ENCODE measurements around the gene MRPL23. TPM values are rescaled to one million over a fixed set of nuclear protein-coding genes. Genes with fewer than 3 reads are reported as not detected.

The MRPL23 gene
- total and polyA plus RNA-seq, 4 donors: 33.0 to 83.9 (median 67.6) TPM

GRCh38 chr11:1921574-1922141 lies 25.5 kb upstream of the MRPL23 start:
- Histone ChIP-seq H3K36me3 (ENCODE audit: control insufficient read depth in 4 of 4, insufficient read depth in 3 of 4, low read depth in 1 of 4, low read length in 3 of 4) (no peaks in the 10 kb centered on the region), H3K27ac (ENCODE audit: low read depth in 1 of 2, low read length in 2 of 2) (no peak overlapping the region), H3K4me1 (ENCODE audit: control insufficient read depth in 4 of 4, insufficient read depth in 4 of 4, low read length in 3 of 4) (no peaks in the 10 kb centered on the region), H3K9me3 (ENCODE audit: control insufficient read depth in 4 of 4, low read length in 3 of 4) (no peaks in the 10 kb centered on the region), H3K9ac (ENCODE audit: low read depth in 1 of 2, low read length in 2 of 2) (no peak overlapping the region), H3K27me3 (ENCODE audit: control insufficient read depth in 4 of 4, insufficient read depth in 4 of 4, low read length in 3 of 4) (no peaks in the 10 kb centered on the region), H3K4me3 (ENCODE audit: low read depth in 1 of 3, low read length in 3 of 3) (no peak overlapping the region)
- TF ChIP-seq, protein P1, sequence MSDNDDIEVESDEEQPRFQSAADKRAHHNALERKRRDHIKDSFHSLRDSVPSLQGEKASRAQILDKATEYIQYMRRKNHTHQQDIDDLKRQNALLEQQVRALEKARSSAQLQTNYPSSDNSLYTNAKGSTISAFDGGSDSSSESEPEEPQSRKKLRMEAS (IDR thresholded peaks at IDR 0.05): no peak
- TF ChIP-seq RXRA (IDR thresholded peaks at IDR 0.05): no peak
- no peak for TF ChIP-seq EGR1 (IDR thresholded peaks at IDR 0.05; ENCODE audit: low read depth in 2 of 2)
- no peak for TF ChIP-seq NR2F2 (IDR thresholded peaks at IDR 0.05)
- no peak for TF ChIP-seq RAD21 (IDR thresholded peaks at IDR 0.05)
- TF ChIP-seq FOXA2 (IDR thresholded peaks at IDR 0.05): no peak
- TF ChIP-seq FOXA1 (IDR thresholded peaks at IDR 0.05): no peak
- WGBS: 66% methylated on average over 18 of the region's 18 CpGs
- DNase-seq (ENCODE audit: low spot score): no peak

DNA sequence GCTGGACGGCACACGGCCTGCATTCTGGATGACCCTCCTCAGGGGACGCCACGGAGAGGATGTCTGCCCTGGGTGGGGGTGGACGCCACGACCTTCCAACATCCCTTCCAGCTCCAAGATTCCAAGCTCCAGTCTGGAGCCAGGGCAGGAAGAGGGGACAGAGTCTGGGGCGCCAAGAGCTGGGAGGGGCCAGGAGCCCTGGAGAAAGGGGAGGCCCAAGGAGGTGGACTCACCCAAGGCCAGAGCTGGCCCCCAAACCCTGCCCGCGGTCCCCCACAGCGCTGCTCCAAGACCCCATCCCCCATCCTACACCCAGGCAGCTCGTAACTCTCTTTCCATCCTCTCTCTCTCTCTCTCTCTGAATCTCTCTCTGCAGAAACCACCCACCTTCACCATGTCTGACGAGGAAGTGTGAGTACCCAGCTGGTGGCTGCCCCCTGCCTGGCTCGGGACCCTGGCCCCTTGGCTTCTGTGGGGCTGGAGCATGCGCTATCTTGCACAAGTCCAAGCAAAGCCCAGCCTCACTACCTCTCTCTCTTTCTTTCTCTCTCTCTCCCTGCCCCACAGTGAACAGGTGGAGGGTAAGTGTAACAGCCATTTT lies 24.6 kb upstream of the MRPL23 start:
- no peaks in the 10 kb centered on the region for H3K36me3 ChIP-seq (ENCODE audit: control insufficient read depth in 4 of 4, insufficient read depth in 3 of 4, low read depth in 1 of 4, low read length in 3 of 4)
- H3K9ac ChIP-seq (ENCODE audit: low read depth in 1 of 2, low read length in 2 of 2): no peak overlapping the region
- no peak overlapping the region for H3K27ac ChIP-seq (ENCODE audit: low read depth in 1 of 2, low read length in 2 of 2)
- H3K4me1 ChIP-seq (ENCODE audit: control insufficient read depth in 4 of 4, insufficient read depth in 4 of 4, low read length in 3 of 4): no peaks in the 10 kb centered on the region
- no peak overlapping the region for H3K4me3 ChIP-seq (ENCODE audit: low read depth in 1 of 3, low read length in 3 of 3)
- no peaks in the 10 kb centered on the region for H3K27me3 ChIP-seq (ENCODE audit: control insufficient read depth in 4 of 4, insufficient read depth in 4 of 4, low read length in 3 of 4)
- TF ChIP-seq TAF1 (conservative IDR thresholded peaks at IDR 0.05) (no peak), SP1 (IDR thresholded peaks at IDR 0.05) (no peak), RXRA (IDR thresholded peaks at IDR 0.05) (no peak), NR2F2 (IDR thresholded peaks at IDR 0.05) (no peak), GABPA (IDR thresholded peaks at IDR 0.05 in 1 of 2, conservative IDR thresholded peaks at IDR 0.05 in 1 of 2) (no peak), JUND (IDR thresholded peaks at IDR 0.05) (no peak), EGR1 (IDR thresholded peaks at IDR 0.05; ENCODE audit: low read depth in 2 of 2) (no peak), FOXA1 (IDR thresholded peaks at IDR 0.05) (no peak), FOXA2 (IDR thresholded peaks at IDR 0.05) (no peak), ATF3 (IDR thresholded peaks at IDR 0.05) (no peak), HNF4A (conservative IDR thresholded peaks at IDR 0.05) (no peak), RAD21 (IDR thresholded peaks at IDR 0.05) (no peak), YY1 (IDR thresholded peaks at IDR 0.05) (no peak), HNF4G (IDR thresholded peaks at IDR 0.05) (no peak)
- TF ChIP-seq, protein P2, sequence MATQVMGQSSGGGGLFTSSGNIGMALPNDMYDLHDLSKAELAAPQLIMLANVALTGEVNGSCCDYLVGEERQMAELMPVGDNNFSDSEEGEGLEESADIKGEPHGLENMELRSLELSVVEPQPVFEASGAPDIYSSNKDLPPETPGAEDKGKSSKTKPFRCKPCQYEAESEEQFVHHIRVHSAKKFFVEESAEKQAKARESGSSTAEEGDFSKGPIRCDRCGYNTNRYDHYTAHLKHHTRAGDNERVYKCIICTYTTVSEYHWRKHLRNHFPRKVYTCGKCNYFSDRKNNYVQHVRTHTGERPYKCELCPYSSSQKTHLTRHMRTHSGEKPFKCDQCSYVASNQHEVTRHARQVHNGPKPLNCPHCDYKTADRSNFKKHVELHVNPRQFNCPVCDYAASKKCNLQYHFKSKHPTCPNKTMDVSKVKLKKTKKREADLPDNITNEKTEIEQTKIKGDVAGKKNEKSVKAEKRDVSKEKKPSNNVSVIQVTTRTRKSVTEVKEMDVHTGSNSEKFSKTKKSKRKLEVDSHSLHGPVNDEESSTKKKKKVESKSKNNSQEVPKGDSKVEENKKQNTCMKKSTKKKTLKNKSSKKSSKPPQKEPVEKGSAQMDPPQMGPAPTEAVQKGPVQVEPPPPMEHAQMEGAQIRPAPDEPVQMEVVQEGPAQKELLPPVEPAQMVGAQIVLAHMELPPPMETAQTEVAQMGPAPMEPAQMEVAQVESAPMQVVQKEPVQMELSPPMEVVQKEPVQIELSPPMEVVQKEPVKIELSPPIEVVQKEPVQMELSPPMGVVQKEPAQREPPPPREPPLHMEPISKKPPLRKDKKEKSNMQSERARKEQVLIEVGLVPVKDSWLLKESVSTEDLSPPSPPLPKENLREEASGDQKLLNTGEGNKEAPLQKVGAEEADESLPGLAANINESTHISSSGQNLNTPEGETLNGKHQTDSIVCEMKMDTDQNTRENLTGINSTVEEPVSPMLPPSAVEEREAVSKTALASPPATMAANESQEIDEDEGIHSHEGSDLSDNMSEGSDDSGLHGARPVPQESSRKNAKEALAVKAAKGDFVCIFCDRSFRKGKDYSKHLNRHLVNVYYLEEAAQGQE (IDR thresholded peaks at IDR 0.05): no peak
- TF ChIP-seq, protein P3, sequence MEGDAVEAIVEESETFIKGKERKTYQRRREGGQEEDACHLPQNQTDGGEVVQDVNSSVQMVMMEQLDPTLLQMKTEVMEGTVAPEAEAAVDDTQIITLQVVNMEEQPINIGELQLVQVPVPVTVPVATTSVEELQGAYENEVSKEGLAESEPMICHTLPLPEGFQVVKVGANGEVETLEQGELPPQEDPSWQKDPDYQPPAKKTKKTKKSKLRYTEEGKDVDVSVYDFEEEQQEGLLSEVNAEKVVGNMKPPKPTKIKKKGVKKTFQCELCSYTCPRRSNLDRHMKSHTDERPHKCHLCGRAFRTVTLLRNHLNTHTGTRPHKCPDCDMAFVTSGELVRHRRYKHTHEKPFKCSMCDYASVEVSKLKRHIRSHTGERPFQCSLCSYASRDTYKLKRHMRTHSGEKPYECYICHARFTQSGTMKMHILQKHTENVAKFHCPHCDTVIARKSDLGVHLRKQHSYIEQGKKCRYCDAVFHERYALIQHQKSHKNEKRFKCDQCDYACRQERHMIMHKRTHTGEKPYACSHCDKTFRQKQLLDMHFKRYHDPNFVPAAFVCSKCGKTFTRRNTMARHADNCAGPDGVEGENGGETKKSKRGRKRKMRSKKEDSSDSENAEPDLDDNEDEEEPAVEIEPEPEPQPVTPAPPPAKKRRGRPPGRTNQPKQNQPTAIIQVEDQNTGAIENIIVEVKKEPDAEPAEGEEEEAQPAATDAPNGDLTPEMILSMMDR (IDR thresholded peaks at IDR 0.05; ENCODE audit: low read depth, low read length, missing input control): no peak
- TF ChIP-seq, protein P4, sequence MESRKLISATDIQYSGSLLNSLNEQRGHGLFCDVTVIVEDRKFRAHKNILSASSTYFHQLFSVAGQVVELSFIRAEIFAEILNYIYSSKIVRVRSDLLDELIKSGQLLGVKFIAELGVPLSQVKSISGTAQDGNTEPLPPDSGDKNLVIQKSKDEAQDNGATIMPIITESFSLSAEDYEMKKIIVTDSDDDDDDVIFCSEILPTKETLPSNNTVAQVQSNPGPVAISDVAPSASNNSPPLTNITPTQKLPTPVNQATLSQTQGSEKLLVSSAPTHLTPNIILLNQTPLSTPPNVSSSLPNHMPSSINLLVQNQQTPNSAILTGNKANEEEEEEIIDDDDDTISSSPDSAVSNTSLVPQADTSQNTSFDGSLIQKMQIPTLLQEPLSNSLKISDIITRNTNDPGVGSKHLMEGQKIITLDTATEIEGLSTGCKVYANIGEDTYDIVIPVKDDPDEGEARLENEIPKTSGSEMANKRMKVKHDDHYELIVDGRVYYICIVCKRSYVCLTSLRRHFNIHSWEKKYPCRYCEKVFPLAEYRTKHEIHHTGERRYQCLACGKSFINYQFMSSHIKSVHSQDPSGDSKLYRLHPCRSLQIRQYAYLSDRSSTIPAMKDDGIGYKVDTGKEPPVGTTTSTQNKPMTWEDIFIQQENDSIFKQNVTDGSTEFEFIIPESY (IDR thresholded peaks at IDR 0.05): no peak
- TF ChIP-seq, protein P1 (IDR thresholded peaks at IDR 0.05): no peak
- no peak for DNase-seq (ENCODE audit: low spot score)
- WGBS: 76% methylated on average over 14 of the region's 14 CpGs
- H3K9me3 ChIP-seq (ENCODE audit: control insufficient read depth in 4 of 4, low read length in 3 of 4): no peaks in the 10 kb centered on the region

All from liver (tissue), 9 donors.